Embryonic facial prominence (tissue), 1 donor: ENCODE data around the gene CDK14.

Source experiments
- DNase-seq: peaks from one replicate; pipeline ENCODE4 v3.0.0-alpha.2; 2016; ENCODE audit errors: extremely low spot score

Gene CDK14

DNA sequence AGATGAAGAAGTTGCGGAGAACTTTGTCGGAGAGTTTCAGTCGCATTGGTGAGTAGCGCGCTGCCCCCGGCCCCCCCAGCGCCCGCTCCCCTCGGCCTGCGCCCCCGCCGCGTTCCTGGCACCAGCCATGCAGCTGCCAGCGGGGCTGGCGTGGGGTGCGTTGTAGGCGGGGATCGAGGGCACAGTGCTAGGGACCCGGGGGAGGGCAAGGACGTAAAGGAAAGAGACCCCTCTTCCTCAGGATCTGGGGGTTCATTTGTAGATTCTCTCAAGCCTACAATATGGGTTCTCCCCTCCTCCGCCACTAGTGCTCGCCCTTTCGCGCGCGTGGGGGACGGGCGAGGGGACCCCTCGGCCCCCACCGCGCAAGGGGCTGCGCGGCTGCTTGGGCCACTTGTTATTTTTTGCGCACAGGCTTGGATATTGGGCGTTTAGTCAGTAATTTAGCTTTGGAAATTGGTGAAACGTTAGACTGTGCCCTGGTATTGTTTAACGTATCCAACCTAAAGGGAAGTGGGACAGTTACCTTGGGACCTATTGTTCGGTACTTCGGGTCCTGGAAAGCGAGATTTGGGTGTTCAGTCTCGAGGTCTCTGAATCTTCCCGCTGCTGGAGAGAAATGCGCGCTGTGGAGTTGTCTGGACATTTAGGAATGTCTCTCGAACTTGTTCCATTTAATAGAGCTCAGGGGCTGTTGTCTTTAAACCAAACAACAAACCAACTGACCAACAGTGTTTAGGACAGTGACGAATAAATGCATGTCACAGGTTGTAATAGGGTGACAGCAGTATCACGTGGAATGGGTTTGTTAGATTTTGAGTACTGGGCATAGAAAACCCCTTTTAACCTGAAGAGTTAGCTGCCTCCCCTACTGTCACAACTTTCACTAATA is 796 bp downstream of the CDK14 start:
- DNase-seq, result no peak

- no peak for DNase-seq
Measured at GRCh38 chr7:90597563-90598253, 1.6 kb downstream of the CDK14 start.

GRCh38 chr7:90599038-90599437 is 2.9 kb downstream of the CDK14 start:
- no peak for DNase-seq

DNA sequence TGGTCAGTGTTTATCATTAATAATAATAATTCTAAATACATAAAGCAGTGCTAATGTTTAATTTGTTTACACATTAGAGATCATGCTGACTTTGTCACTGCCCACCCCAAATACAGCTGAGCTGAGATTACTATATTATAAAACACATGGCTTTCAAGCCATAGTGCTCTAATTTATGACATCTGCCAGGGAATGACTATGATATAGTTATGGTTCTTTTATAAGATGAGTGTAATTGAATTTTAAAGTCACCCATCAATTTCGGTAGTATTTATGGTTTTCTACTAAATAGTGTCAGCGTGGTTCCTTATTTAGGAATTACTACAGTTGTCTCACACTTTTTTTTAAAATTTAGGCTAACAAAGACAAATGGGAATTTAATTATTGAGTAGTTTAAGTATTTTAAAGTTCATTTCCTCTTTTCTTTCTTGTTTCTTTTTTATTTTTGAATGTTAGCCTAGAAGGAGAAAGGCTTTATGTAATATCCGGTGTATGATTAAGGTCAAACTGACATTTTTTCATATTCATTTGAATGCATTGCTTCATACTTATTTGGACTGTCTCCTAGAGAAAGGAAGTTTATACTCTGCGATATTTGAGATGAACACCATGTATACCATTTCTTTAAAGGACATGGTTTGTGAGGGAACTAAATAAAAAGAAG is 3.9 kb downstream of the CDK14 start:
- DNase-seq, result no peak

- no peak for DNase-seq
Measured at GRCh38 chr7:90602303-90602702, 6.2 kb downstream of the CDK14 start.

DNA sequence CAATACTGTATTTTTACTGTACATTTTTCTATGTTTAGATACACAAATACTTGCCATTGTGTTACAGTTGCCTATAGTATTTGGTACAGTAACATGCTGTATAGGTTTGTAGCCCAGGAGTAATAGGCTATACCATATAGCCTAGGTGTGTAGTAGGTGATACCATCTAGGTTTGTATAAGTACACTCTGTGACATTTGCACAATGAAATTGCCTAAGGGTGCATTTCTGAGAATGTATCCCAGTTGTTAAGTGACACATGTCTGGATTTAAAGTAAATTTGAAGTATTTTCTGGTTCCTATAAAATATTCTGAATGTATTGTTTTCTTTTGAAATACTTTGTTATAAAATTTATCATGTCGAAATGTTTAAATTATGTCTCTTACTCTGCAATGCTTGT is 7.2 kb downstream of the CDK14 start:
- DNase-seq, result no peak

DNA sequence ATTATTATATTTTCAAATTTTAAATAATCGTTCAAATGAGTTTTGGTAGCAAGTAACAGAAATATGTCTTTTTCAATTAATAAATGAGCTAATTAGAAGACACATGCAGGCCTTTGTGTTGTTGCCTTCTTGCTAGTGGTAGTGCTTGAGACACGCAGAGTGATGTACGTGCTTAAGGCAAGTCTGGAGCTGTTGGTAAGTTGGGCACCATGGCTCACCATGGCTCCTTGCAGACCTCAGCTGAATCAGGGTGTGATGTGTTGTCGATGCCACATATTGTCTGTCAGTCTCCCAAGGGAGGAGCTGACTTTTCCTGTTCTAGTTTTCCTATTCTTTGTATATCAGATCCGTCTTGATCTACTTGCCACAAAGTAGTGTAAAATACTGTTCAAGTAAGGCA is 8.3 kb downstream of the CDK14 start:
- DNase-seq, result no peak

DNA sequence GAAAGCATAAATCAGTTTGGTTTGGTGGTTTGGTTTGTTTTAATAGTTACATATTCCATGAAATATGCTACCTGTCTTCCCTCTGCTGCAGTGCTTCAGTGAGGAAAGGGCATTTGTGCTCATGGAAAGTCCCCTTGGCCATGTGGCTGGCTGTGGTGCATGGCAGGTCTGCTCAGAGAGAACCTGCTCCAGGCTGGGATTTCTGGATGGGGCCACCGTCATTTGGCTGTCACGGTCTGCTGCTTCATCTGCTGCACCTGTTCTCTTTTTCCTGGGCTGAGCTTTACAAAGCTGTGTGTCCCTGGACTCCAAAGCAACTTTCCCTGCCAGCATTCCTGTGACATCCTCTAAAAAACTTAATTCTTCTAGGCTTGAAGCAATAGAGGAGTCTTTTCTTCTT is 8.9 kb downstream of the CDK14 start:
- DNase-seq, result no peak

DNA sequence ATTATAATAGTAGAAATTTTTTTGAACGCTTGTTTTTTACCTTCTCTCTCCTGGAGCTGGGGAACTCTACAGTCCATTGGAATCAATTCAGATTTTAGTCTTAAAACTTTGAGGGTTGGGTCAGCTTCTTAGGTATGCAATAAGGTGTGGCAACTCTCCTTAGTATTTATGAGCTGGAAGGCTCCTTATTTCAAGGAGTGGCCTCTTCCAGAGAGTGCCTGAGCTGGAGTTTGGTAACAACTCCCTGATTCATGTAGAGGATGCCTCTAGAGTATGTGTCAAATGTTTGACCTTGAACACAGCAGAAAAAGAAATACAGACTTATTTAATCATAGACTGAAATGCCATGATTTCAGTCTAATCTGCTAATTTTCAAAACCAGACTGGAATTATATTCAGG is 11.1 kb downstream of the CDK14 start:
- no peak for DNase-seq

DNA sequence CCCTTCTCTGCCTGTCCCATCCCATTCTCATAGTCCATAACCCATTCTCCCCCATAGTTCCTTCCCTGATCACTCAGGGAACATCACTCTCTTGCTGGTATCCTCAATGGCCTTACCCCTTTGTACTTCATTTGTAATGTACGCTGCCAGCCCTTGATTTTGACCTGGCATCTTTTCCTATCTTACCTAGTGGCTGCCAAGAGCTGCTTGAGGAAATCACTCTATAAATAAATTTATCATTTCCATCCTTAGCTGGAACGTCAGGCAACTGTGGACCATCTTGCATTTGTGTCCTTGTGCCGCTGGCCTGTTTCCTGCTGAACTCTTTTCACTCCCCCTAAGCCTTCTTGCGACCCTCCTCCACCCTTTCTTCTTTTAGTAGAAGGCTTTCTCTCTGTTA is 14.0 kb downstream of the CDK14 start:
- no peak for DNase-seq

DNA sequence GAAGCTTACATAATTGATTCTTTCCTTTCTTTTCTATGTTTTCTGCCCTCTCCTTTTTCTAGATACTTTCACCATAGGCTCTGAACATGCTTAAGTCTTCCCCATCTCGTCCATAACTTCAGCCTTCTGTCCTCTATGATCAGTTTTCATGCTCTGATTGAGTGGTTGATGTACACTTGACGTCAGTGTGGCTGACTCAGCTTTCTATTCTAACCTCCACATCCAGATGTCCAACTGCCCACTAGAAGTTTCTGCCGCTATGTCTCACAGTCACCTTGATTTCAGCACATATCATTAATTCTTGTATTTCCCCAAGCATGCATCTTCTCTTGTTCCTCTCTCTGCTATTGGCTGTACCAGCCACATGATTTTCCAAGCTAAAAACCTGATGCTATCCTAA is 15.0 kb downstream of the CDK14 start:
- DNase-seq, result no peak

DNA sequence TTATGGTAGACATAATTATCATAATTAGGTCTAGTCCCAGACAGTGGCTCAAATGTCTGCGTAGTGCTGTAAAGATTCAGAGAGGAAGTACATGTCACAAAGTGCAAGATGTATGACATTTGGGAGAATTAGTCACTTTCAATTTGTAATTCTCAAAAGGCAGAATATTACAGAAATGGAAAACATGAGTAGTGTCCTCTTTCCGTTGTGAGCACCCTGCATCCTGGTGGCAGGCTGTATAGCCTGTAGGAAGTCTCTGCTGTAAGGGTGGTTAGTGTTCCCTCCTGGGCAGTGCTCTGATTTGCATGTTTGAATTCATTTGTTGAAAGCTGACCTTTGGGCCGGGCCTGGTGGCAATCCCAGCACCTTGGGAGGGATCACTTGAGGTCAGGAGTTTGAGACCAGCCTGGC is 17.0 kb downstream of the CDK14 start:
- no peak for DNase-seq

DNA sequence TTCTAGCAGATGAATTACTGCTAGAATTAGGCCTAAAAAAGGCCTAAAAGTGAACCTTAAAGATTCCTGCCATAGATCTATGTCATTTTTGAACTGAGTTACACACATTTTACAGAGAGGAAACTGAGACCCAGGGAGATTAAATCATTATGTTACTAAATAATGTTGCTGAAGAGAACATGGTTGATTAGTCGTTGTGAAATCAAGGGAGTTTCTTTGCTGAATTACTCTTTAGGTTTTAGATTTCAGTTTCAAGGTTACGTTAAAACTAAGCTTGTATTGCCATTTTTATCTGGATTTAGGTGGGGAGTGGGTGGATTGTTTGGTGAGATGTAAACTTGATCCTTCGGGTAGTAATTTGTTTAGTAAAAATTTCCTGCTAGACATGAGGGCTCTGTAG is 21.3 kb downstream of the CDK14 start:
- DNase-seq, result no peak

- no peak for DNase-seq
Measured at GRCh38 chr7:90618876-90619275, 22.8 kb downstream of the CDK14 start.

DNA sequence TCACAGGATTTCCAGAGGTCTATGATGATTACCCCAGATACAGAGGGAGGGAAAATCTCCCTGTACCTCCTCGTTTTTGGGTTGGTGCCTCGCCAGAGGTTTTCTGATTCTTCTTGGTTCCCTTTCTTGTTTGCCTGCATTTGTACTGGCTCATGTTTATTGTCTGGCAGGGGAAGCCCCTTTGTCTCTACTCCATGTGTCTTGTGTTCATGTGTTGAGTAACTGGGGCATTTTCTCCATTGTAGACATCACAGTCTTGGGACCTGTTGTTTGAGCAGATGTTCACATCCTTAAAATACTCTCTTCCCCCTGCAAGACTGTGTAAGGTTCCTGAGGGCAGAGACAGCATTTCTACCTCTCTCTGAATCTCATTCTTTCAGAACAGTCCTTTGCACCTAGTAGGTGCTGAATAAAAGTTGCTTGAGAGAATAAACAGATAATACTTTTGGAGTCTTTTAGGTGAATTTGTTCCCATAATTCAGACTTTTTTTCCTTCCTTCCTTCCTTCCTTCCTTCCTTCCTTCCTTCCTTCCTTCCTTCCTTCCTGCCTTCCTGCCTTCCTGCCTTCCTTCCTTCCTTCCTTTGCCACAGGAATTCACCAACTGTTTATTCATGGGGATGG is 25.1 kb downstream of the CDK14 start:
- DNase-seq, result no peak

- no peak for DNase-seq
Measured at GRCh38 chr7:90621747-90622140, 25.6 kb downstream of the CDK14 start.

DNA sequence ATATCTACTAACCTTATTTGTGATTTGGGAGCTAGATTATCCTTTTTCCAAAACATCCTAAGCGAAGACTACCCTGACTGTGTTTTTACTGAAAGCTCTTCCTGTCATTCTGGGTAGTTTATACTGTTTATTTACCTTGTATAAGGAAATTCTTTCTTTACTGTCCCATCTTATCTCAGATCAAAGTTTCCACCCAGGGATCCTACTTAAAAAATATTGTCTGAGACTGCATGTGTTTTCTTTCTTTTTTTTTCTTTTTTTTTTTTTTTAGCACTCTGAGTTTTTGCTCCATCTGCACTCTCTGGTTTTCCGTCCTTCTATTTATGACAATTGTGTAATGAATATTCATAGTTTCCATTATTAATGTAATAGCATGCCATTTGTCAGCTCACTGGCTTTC is 26.5 kb downstream of the CDK14 start:
- DNase-seq, result no peak

- DNase-seq, result no peak
Measured at GRCh38 chr7:90624225-90624911, 28.2 kb downstream of the CDK14 start.

GRCh38 chr7:90625051-90625450 is 28.9 kb downstream of the CDK14 start:
- no peak for DNase-seq

- DNase-seq, result peak; percentile 55
Measured at GRCh38 chr7:90625562-90625961, 29.4 kb downstream of the CDK14 start.

- DNase-seq, result no peak
Measured at GRCh38 chr7:90626013-90626412, 29.9 kb downstream of the CDK14 start.
